SK-N-SH treated with all-trans-retinoic acid at 6 μM for 48 hours (cell line): Measurements from ENCODE around the gene GFPT2.

Experiments
- ATAC-seq: fragments of 200-7000 bp; cut with Tn5 transposase; 3 replicates; pipeline ENCODE4 v1.9.1; 2020; ENCODE audit warnings: mild to moderate bottlenecking, moderate library complexity
- ARNTL ChIP-seq: fragments of 450-650 bp; formaldehyde crosslinking; IDR thresholded peaks from 2 replicates; pipeline ENCODE4 v1.5.0; 2020; ENCODE audit warnings: low read depth, mild to moderate bottlenecking, moderate library complexity, borderline replicate concordance
- BACH2 ChIP-seq: fragments of 250-450 bp; sonication (Bioruptor Pico); IDR thresholded peaks from 2 replicates; pipeline ENCODE4 v1.9.0; 2021; ENCODE audit warnings: mild to moderate bottlenecking, borderline replicate concordance
- CREB5 ChIP-seq: fragments of 250-450 bp; sonication (Bioruptor Pico); IDR thresholded peaks from 2 replicates; pipeline ENCODE4 v1.5.1; 2020; ENCODE audit warnings: low read depth, mild to moderate bottlenecking, moderate library complexity
- CSDC2 ChIP-seq: fragments of 250-450 bp; sonication (Bioruptor Pico); IDR thresholded peaks from 2 replicates; pipeline ENCODE4 v1.5.0; 2020; ENCODE audit warnings: mild to moderate bottlenecking, moderate library complexity
- CSRNP3 ChIP-seq: fragments of 250-450 bp; sonication (Bioruptor Pico); IDR thresholded peaks from 2 replicates; pipeline ENCODE4 v1.5.1; 2021; ENCODE audit warnings: mild to moderate bottlenecking, moderate library complexity
- ESRRG ChIP-seq: fragments of 250-450 bp; sonication (Bioruptor Pico); IDR thresholded peaks from 2 replicates; pipeline ENCODE4 v1.6.1; 2021; ENCODE audit warnings: mild to moderate bottlenecking
- GLIS3 ChIP-seq: fragments of 250-450 bp; sonication (Bioruptor Pico); IDR thresholded peaks from 2 replicates; pipeline ENCODE4 v1.5.0; 2020; ENCODE audit warnings: mild to moderate bottlenecking, moderate library complexity
- ISL1 ChIP-seq: fragments of 250-450 bp; sonication (Bioruptor Pico); IDR thresholded peaks from 2 replicates; pipeline ENCODE4 v2.1.2; 2022; ENCODE audit warnings: mild to moderate bottlenecking, moderate library complexity
- OSR1 ChIP-seq: fragments of 250-450 bp; sonication (Bioruptor Pico); IDR thresholded peaks from 2 replicates; pipeline ENCODE4 v1.8.0; 2022; ENCODE audit warnings: moderate library complexity, mild to moderate bottlenecking, inconsistent platforms
- POU6F1 ChIP-seq: fragments of 250-450 bp; sonication (Bioruptor Pico); IDR thresholded peaks from 2 replicates; pipeline ENCODE4 v1.8.0; 2021; ENCODE audit warnings: low read depth, mild to moderate bottlenecking, moderate library complexity, borderline replicate concordance
- RARB ChIP-seq: fragments of 250-450 bp; sonication (Bioruptor Pico); IDR thresholded peaks from 2 replicates; pipeline ENCODE4 v1.8.0; 2021; ENCODE audit warnings: mild to moderate bottlenecking, moderate library complexity
- SNAI2 ChIP-seq: fragments of 250-450 bp; sonication (Bioruptor Pico); IDR thresholded peaks from 2 replicates; pipeline ENCODE4 v1.5.0; 2020; ENCODE audit warnings: mild to moderate bottlenecking, moderate library complexity
- TCF4 ChIP-seq: fragments of 250-450 bp; sonication (Bioruptor Pico); IDR thresholded peaks from 2 replicates; pipeline ENCODE4 v1.8.0; 2021; ENCODE audit warnings: mild to moderate bottlenecking, moderate library complexity, borderline replicate concordance
- TOX ChIP-seq: fragments of 250-450 bp; sonication (Bioruptor Pico); IDR thresholded peaks from 2 replicates; pipeline ENCODE4 v1.8.0; 2021; ENCODE audit warnings: mild to moderate bottlenecking, moderate library complexity, borderline replicate concordance
- TSHZ2 ChIP-seq: fragments of 250-450 bp; sonication (Bioruptor Pico); IDR thresholded peaks from 2 replicates; pipeline ENCODE4 v1.5.0; 2020; ENCODE audit warnings: mild to moderate bottlenecking, moderate library complexity
- ZC3H10 ChIP-seq: fragments of 250-450 bp; sonication (Bioruptor Pico); IDR thresholded peaks from 2 replicates; pipeline ENCODE4 v1.5.1; 2021; ENCODE audit warnings: mild to moderate bottlenecking, moderate library complexity
- ZFP3 ChIP-seq: fragments of 250-450 bp; sonication (Bioruptor Pico); IDR thresholded peaks from 2 replicates; pipeline ENCODE4 v1.5.0; 2020; ENCODE audit warnings: mild to moderate bottlenecking, moderate library complexity
- ZFP30 ChIP-seq: fragments of 450-650 bp; formaldehyde crosslinking; IDR thresholded peaks from 2 replicates; pipeline ENCODE4 v1.5.0; 2022; ENCODE audit warnings: mild to moderate bottlenecking, moderate library complexity
- ZNF565 ChIP-seq: fragments of 450-650 bp; formaldehyde crosslinking; conservative IDR thresholded peaks from 2 replicates; pipeline ENCODE4 v1.5.0; 2020; ENCODE audit warnings: low read depth, mild to moderate bottlenecking, moderate library complexity
- ZNF70 ChIP-seq: fragments of 450-650 bp; formaldehyde crosslinking; IDR thresholded peaks from 2 replicates; pipeline ENCODE4 v1.5.0; 2020; ENCODE audit warnings: mild to moderate bottlenecking, moderate library complexity
- ZNF8 ChIP-seq: fragments of 450-650 bp; formaldehyde crosslinking; IDR thresholded peaks from 2 replicates; pipeline ENCODE4 v1.5.0; 2020; ENCODE audit warnings: mild to moderate bottlenecking, moderate library complexity

The GFPT2 gene

GRCh38 chr5:180291234-180291940, 61.7 kb downstream of the GFPT2 start:
- no peak for TF ChIP-seq ESRRG
- TF ChIP-seq ZNF565, result no peak
- no peak for TF ChIP-seq OSR1 (CRISPR knock-in tag)
- no peak for TF ChIP-seq SNAI2 (CRISPR knock-in tag)
- no peak for TF ChIP-seq ISL1
- TF ChIP-seq ZNF8 (CRISPR knock-in tag), result no peak
- TF ChIP-seq CREB5 (CRISPR knock-in tag), result no peak
- no peak for TF ChIP-seq ZFP30 (CRISPR knock-in tag)
- TF ChIP-seq POU6F1, result no peak
- no peak for TF ChIP-seq BACH2
- TF ChIP-seq CSRNP3 (CRISPR knock-in tag), result no peak
- TF ChIP-seq ZFP3 (CRISPR knock-in tag), result no peak
- TF ChIP-seq CSDC2 (CRISPR knock-in tag), result no peak
- TF ChIP-seq GLIS3 (CRISPR knock-in tag), result no peak
- TF ChIP-seq, all 23 proteins: peak for 0
- peak; percentile 27 for ATAC-seq

GRCh38 chr5:180290568-180291233, 62.4 kb downstream of the GFPT2 start:
- TF ChIP-seq SNAI2 (CRISPR knock-in tag) (no peak), ESRRG (no peak), TCF4 (no peak), TOX (CRISPR knock-in tag) (no peak), OSR1 (CRISPR knock-in tag) (no peak), ZC3H10 (no peak), RARB (no peak), BACH2 (no peak), ARNTL (CRISPR knock-in tag) (no peak), ZNF8 (CRISPR knock-in tag) (no peak), GLIS3 (CRISPR knock-in tag) (no peak), TSHZ2 (CRISPR knock-in tag) (no peak), POU6F1 (no peak), ZNF70 (CRISPR knock-in tag) (no peak), CSDC2 (CRISPR knock-in tag) (no peak), ZFP3 (CRISPR knock-in tag) (no peak), ISL1 (no peak), ZFP30 (CRISPR knock-in tag) (no peak), CREB5 (CRISPR knock-in tag) (no peak), ZNF565 (no peak)
- ATAC-seq, result no peak
